Esophagus squamous epithelium (tissue), 5 donors: ENCODE data around the gene CAMKMT. TPM values are rescaled to one million over a fixed set of nuclear protein-coding genes. Genes with fewer than 3 reads are reported as not detected.

Source experiments
- DNase-seq: peaks from one replicate; lab custom pipeline; 2025; lab: John Stamatoyannopoulos, UW
- H3K27ac ChIP-seq, 4 donors: fragments of 200-600 bp; sonication (generic); one replicate each; pipeline ENCODE4 v1.5.1; 2016 to 2019; ENCODE audit warnings: mild to moderate bottlenecking in 1 of 4
- H3K27me3 ChIP-seq, 4 donors: fragments of 200-600 bp; sonication (generic); 1 replicate in 3 of 4; 2 replicates in 1 of 4; pipeline versions ENCODE4 v1.5.1 to v1.6.0; 2017 to 2021; ENCODE audit warnings: antibody characterized with exemption in 1 of 4
- H3K36me3 ChIP-seq, 3 donors: fragments of 200-600 bp; sonication (generic); one replicate each; pipeline ENCODE4 v1.5.1; 2016 to 2019
- H3K4me1 ChIP-seq, 3 donors: fragments of 200-600 bp; sonication (generic); one replicate each; pipeline ENCODE4 v1.5.1; 2017 to 2019
- H3K4me3 ChIP-seq, 4 donors: fragments of 200-600 bp; sonication (generic); 1 replicate in 3 of 4; 2 replicates in 1 of 4; pipeline ENCODE4 v1.5.1; 2016 to 2019; ENCODE audit warnings: mild to moderate bottlenecking in 2 of 4, moderate library complexity in 1 of 4
- H3K9me3 ChIP-seq, 3 donors: fragments of 200-600 bp; sonication (generic); one replicate each; pipeline ENCODE4 v1.5.1; 2016 to 2019
- POLR2A ChIP-seq, 4 donors: fragments of 450-650 bp; IDR thresholded peaks; one replicate each; pipeline ENCODE4 v1.6.1; 2017; ENCODE audit warnings: antibody characterized with exemption in 4 of 4, mild to moderate bottlenecking in 4 of 4, moderate library complexity in 3 of 4
- WGBS, 2 donors: methylation state at CpG; one replicate each; pipeline ENCODE4 v1.1.5; 2018; 5-methylcytosine and 5-hydroxymethylcytosine counted together
- intact Hi-C: fragments of 100-400 bp; cut with DNase I; formaldehyde crosslinking; loops from one replicate; pipeline ENCODE4 v1.15.0; 2022
- total RNA-seq, 4 donors: library from RNA; depleted of rRNA; stranded (reverse); fragments of >200 nt; gene quantifications; one replicate each; pipeline ENCODE4 v1.1.0, GENCODE V29; 2016
- TF ChIP-seq, protein P1 (sequence below), 6 experiments: fragments of 450-650 bp in 4 of 6; fragments of 200-600 bp in 2 of 6; sonication (generic) in 2 of 6; IDR thresholded peaks; one replicate each; pipeline ENCODE4 v1.5.1; 2016 to 2019; ENCODE audit warnings: antibody characterized with exemption in 6 of 6, mild to moderate bottlenecking in 4 of 6, moderate library complexity in 4 of 6
- donor health status: DM: yes; HTN: yes; CAD: no.

CAMKMT gene
- total RNA-seq, 4 donors from 2014 or later: 5.7 to 14.4 (median 10.6) TPM

DNA sequence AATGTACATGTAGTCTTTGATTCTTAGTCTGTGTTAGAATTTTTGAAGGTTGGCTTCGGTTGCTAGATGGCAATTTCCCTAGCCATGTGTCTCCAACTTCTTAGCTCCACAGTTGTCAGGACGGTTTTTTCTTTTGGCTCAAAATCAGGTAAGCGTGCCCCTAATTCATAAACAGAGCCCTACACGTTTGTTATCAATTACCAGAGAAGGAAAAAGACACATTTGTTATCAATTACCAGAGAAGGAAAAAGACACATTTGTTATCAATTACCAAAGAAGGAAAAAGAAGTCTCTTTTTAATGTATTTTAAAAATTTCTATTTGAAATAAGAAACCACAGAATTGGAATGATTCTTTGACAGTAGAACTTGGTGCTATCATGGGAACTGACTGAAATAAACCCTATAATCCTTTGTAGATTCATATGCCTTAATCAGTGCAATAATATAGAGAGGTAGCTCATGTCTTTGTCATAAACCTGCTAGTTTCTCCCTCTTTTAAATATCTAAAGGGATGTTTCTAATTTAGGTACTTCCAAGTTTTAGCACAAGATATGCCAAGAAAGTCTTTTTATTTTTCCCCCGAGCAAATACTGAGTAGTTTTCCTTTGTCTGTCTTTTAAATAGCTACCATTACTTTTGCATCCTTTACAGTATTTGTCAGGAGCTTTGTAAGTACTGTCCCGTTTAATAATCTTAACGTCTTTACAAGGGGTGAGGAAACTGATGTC is 35.9 kb downstream of the CAMKMT start:
- no peak overlapping the region for H3K27ac ChIP-seq
- TF ChIP-seq POLR2A (IDR thresholded peaks at IDR 0.05): no peak
- TF ChIP-seq, protein P1, sequence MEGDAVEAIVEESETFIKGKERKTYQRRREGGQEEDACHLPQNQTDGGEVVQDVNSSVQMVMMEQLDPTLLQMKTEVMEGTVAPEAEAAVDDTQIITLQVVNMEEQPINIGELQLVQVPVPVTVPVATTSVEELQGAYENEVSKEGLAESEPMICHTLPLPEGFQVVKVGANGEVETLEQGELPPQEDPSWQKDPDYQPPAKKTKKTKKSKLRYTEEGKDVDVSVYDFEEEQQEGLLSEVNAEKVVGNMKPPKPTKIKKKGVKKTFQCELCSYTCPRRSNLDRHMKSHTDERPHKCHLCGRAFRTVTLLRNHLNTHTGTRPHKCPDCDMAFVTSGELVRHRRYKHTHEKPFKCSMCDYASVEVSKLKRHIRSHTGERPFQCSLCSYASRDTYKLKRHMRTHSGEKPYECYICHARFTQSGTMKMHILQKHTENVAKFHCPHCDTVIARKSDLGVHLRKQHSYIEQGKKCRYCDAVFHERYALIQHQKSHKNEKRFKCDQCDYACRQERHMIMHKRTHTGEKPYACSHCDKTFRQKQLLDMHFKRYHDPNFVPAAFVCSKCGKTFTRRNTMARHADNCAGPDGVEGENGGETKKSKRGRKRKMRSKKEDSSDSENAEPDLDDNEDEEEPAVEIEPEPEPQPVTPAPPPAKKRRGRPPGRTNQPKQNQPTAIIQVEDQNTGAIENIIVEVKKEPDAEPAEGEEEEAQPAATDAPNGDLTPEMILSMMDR (IDR thresholded peaks at IDR 0.05): no peak
- H3K27me3 ChIP-seq: no peaks in the 10 kb centered on the region
- no peaks in the 10 kb centered on the region for H3K36me3 ChIP-seq
- no peak overlapping the region for H3K4me3 ChIP-seq
- H3K4me1 ChIP-seq: no peaks in the 10 kb centered on the region
- no peak for DNase-seq
- intact Hi-C loops: no loop called here
- 44 to 45% methylated on average over 7 of the region's 7 CpGs for WGBS, 2 donors
- H3K9me3 ChIP-seq: no peaks in the 10 kb centered on the region

DNA sequence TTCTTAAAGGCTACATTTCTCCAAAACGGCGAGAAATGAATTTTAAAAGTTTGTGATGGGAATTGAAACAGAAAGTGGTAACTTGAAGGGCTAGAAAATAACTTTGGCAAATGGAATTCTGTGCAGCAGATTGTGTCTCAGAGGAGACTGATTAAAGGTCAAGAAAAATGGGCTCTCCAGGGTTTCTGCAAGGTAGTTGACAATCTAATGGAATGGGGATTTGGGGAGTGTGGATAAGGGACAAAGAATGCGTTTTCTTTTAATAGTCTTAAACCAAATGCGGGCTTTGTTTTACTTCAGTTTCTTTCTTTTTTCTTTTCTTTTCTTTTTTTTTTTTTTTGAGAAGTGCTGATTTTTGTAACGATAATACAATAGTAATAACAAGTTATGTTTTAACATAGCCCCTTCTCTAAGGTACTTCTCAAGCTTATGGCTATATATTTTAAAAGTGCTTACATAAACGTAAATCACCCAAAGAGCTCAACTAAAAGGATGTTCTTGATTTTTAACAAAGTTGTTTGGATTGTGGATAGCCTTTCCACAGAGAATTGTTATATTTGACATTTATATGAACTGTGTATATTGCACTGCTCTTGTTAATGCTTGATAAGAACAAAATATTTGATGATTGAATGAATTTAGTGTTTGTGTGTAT is 36.6 kb downstream of the CAMKMT start:
- WGBS, 2 donors: 84 to 88% methylated on average over 6 of the region's 6 CpGs
- Histone ChIP-seq H3K27ac (no peak overlapping the region), H3K9me3 (no peaks in the 10 kb centered on the region), H3K27me3 (no peaks in the 10 kb centered on the region), H3K4me3 (no peak overlapping the region), H3K36me3 (no peaks in the 10 kb centered on the region), H3K4me1 (no peaks in the 10 kb centered on the region)
- no peak for DNase-seq
- TF ChIP-seq POLR2A (IDR thresholded peaks at IDR 0.05): no peak
- TF ChIP-seq, protein P1 (IDR thresholded peaks at IDR 0.05): no peak
- intact Hi-C loops: no loop called here

DNA sequence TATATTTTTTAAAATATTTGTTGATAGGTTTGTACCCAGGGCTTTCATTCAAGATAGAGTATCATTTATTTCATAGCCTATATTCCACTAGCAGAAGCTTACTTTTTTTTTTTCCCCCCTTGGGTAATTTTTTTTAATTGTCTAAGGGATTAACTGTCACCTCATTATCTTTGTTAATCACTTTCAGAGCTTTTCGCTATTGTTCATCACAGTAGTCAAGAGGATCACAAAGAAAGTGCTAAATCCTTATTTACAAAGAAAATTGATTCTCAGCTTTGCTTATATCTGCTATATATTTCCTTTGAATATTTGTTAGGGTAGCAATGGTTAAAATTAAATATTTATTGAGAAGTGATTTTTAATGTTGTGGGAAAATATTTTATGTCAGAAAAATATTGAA is 59.0 kb downstream of the CAMKMT start:
- no peaks in the 10 kb centered on the region for H3K27me3 ChIP-seq
- no peak overlapping the region for H3K27ac ChIP-seq
- no peak for DNase-seq
- intact Hi-C loops: no loop called here
- no peaks in the 10 kb centered on the region for H3K4me1 ChIP-seq
- no peaks in the 10 kb centered on the region for H3K9me3 ChIP-seq
- H3K4me3 ChIP-seq: no peak overlapping the region
- WGBS, 2 donors: 100% methylated on average over 1 of the region's 1 CpG
- H3K36me3 ChIP-seq: no peaks in the 10 kb centered on the region
- no peak for TF ChIP-seq POLR2A (IDR thresholded peaks at IDR 0.05)
- TF ChIP-seq, protein P1 (IDR thresholded peaks at IDR 0.05): no peak

DNA sequence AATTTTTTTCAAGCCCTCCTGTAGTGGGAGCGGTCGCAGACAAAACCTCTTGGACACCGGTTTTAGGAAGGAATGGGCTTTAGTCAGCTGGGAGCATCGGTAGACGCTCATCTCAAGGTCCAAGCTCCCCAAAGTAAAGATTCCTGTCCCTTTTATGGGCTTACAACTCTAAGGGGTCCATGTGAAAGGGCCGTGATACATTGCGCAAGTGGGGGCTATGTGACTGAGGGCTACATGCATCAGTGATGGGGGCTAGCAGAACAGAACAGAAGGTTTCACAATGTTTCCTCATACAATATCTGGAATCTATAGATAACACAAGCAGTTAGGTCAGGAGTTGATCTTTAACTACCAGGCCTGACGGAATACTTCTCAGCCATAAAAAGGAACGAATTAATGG is 62.5 kb downstream of the CAMKMT start:
- H3K27ac ChIP-seq: no peak overlapping the region
- no peaks in the 10 kb centered on the region for H3K4me1 ChIP-seq
- WGBS, 2 donors: 69 to 96% methylated on average over 4 to 7 of the region's 9 CpGs
- H3K27me3 ChIP-seq: no peaks in the 10 kb centered on the region
- H3K9me3 ChIP-seq: no peaks in the 10 kb centered on the region
- TF ChIP-seq POLR2A (IDR thresholded peaks at IDR 0.05): no peak
- TF ChIP-seq, protein P1 (IDR thresholded peaks at IDR 0.05): no peak
- no peak overlapping the region for H3K4me3 ChIP-seq
- intact Hi-C loops: no loop called here
- H3K36me3 ChIP-seq: no peaks in the 10 kb centered on the region
- no peak for DNase-seq

DNA sequence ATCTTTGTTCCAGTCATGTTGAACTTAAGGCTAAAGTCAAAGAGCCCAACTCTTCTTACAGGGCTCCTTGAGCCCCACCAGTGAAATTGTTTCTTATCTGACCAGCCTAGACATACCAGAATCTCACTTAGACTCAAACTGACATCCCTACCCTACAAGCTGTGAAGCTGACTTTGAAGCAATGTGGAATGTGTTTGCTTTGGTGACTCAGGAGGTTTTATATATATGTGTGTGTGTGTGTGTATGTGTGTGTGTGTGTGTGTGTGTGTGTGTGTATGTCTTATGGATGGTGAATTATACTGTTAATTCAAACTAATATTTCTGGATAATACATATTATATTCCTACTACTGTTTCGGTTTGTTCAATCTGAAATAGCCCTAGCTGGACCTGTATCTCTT is 67.3 kb downstream of the CAMKMT start:
- H3K27ac ChIP-seq: no peak overlapping the region

More for the DNA sequence above, 67.3 kb downstream of the CAMKMT start:
- no peaks in the 10 kb centered on the region for H3K9me3 ChIP-seq
- no peak for TF ChIP-seq POLR2A (IDR thresholded peaks at IDR 0.05)
- TF ChIP-seq, protein P1 (IDR thresholded peaks at IDR 0.05): no peak
- H3K4me1 ChIP-seq: no peaks in the 10 kb centered on the region
- 77 to 82% methylated on average over 1 of the region's 1 CpG for WGBS, 2 donors
- H3K36me3 ChIP-seq: no peaks in the 10 kb centered on the region
- DNase-seq: no peak
- H3K4me3 ChIP-seq: no peak overlapping the region
- no peaks in the 10 kb centered on the region for H3K27me3 ChIP-seq
- intact Hi-C loops: no loop called here
